Stomach (tissue), 9 donors: ENCODE data around the gene HOXA6. TPM values are rescaled to one million over a fixed set of nuclear protein-coding genes. Genes with fewer than 3 reads are reported as not detected.

Experiments
- DNase-seq, 2 donors: peaks; one replicate each; pipeline versions ENCODE4 v3.0.0 to v3.0.0-alpha.2; 2013 to 2019
- H3K27ac ChIP-seq, 5 donors: fragments of 200-600 bp in 4 of 5; sonication (generic) in 4 of 5; one replicate each; pipeline ENCODE4 v1.5.1; 2013 to 2019; ENCODE audit warnings: mild to moderate bottlenecking in 1 of 5, moderate library complexity in 1 of 5
- H3K27me3 ChIP-seq, 3 donors: fragments of 200-600 bp; sonication (generic); one replicate each; pipeline ENCODE4 v1.5.1; 2017 to 2019; ENCODE audit warnings: mixed run types in 1 of 3
- H3K36me3 ChIP-seq, 4 donors: fragments of 200-600 bp; sonication (generic); 1 replicate in 3 of 4; 2 replicates in 1 of 4; pipeline ENCODE4 v1.5.1; 2016 to 2019
- H3K4me1 ChIP-seq, 4 donors: fragments of 200-600 bp; sonication (generic); one replicate each; pipeline ENCODE4 v1.5.1; 2016 to 2019
- H3K4me3 ChIP-seq, 4 donors: fragments of 200-600 bp; sonication (generic) in 3 of 4; one replicate each; pipeline ENCODE4 v1.5.1; 2016 to 2019; ENCODE audit warnings: mild to moderate bottlenecking in 1 of 4
- H3K9me3 ChIP-seq, 4 donors: fragments of 200-600 bp; sonication (generic); one replicate each; pipeline ENCODE4 v1.5.1; 2016 to 2019
- CTCF ChIP-seq, 7 experiments: fragments of 450-650 bp in 4 of 7; fragments of 200-600 bp in 3 of 7; sonication (generic) in 3 of 7; IDR thresholded peaks; one replicate each; pipeline ENCODE4 v1.5.1; 2016 to 2019; ENCODE audit warnings: antibody characterized with exemption in 7 of 7, control low read depth in 2 of 7, mild to moderate bottlenecking in 1 of 7
- EP300 ChIP-seq: sonication (generic); formaldehyde crosslinking; IDR thresholded peaks from one replicate; pipeline ENCODE4 v1.6.1; 2017; ENCODE audit warnings: antibody characterized with exemption
- POLR2A ChIP-seq, 4 donors: fragments of 450-650 bp; IDR thresholded peaks; one replicate each; pipeline ENCODE4 v1.6.1; 2016; ENCODE audit warnings: antibody characterized with exemption in 4 of 4, control low read depth in 2 of 4, mild to moderate bottlenecking in 1 of 4, moderate library complexity in 1 of 4
- POLR2AphosphoS5 ChIP-seq, 3 donors: sonication (generic); formaldehyde crosslinking; IDR thresholded peaks; one replicate each; pipeline ENCODE4 v1.6.1; 2016; ENCODE audit warnings: antibody characterized with exemption in 3 of 3
- WGBS, 5 donors: extraction: QIAGEN DNeasy Blood & Tissue Kit in 3 of 5; methylation state at CpG; one replicate each; pipeline versions ENCODE4 v1.1.5 to v1.1.7; 2013 to 2018; 5-methylcytosine and 5-hydroxymethylcytosine counted together
- intact Hi-C: fragments of 100-400 bp; cut with DNase I; formaldehyde crosslinking; loops from one replicate; pipeline ENCODE4 v1.15.1; 2023; ENCODE audit warnings: low total_unique reads
- polyA plus RNA-seq, 3 donors: library from polyadenylated mRNA; stranded (reverse); fragments of 200-250 nt; gene quantifications; one replicate each; pipeline ENCODE4 v1.2.3, GENCODE V29; 2013
- total RNA-seq, 5 donors: library from RNA; depleted of rRNA; stranded (reverse); fragments of >200 nt; gene quantifications; one replicate each; pipeline versions ENCODE4 v1.1.0 to v1.2.3, GENCODE V29; 2014 to 2016
- donor health status: healthy with polysubstance abuse.
- donor health status: Bipolar disorder and iron deficiency.
- donor health status: healthy.

HOXA6 gene
- total and polyA plus RNA-seq, 8 donors, result 0.81 to 12.7 (median 3.7) TPM; not detected in 5

GRCh38 chr7:27187475-27188385 lies 40.2 kb upstream of the HOXA6 start:
- Histone ChIP-seq H3K27me3 (peaks cover 82 to 100% (median 100%) of the 10 kb centered on the region in 3 donors), H3K27ac (no peak overlapping the region), H3K9me3 (peaks cover 0 to 16% (median 0%) of the 10 kb centered on the region in 4 donors), H3K36me3 (no peaks in the 10 kb centered on the region), H3K4me3 (peak overlapping the region in 2 of 4 donors; percentile 19 to 33), H3K4me1 (peaks cover 44 to 68% (median 62%) of the 10 kb centered on the region in 4 donors)
- intact Hi-C loops, result no loop called here
- 5 to 10% (median 9%) methylated on average over 36 to 46 of the region's 46 CpGs for WGBS, 5 donors
- TF ChIP-seq CTCF (IDR thresholded peaks at IDR 0.05), result no peak
- no peak for TF ChIP-seq POLR2AphosphoS5 (IDR thresholded peaks at IDR 0.05)
- TF ChIP-seq POLR2A (IDR thresholded peaks at IDR 0.05), result no peak
- no peak for TF ChIP-seq EP300
- DNase-seq, result peak in 1 of 2 donors; percentile 20

- peaks cover 36 to 60% (median 54%) of the 10 kb centered on the region in 4 donors for H3K4me1 ChIP-seq
- no peak for DNase-seq
- TF ChIP-seq CTCF (IDR thresholded peaks at IDR 0.05) (no peak), EP300 (no peak), POLR2AphosphoS5 (IDR thresholded peaks at IDR 0.05) (no peak), POLR2A (IDR thresholded peaks at IDR 0.05) (no peak)
- no peak overlapping the region for H3K27ac ChIP-seq
- no peak overlapping the region for H3K4me3 ChIP-seq
- H3K36me3 ChIP-seq, result no peaks in the 10 kb centered on the region
- 14 to 22% (median 21%) methylated on average over 4 of the region's 4 CpGs for WGBS, 5 donors
- peaks cover 0 to 16% (median 0%) of the 10 kb centered on the region in 4 donors for H3K9me3 ChIP-seq
- intact Hi-C loops, result no loop called here
- peaks cover 76 to 100% (median 100%) of the 10 kb centered on the region in 3 donors for H3K27me3 ChIP-seq
Observed at GRCh38 chr7:27186668-27187474, 39.3 kb upstream of the HOXA6 start.

GRCh38 chr7:27185854-27186667 lies 38.5 kb upstream of the HOXA6 start:
- Histone ChIP-seq H3K9me3 (peaks cover 0 to 16% (median 0%) of the 10 kb centered on the region in 4 donors), H3K27me3 (peaks cover 68 to 100% (median 95%) of the 10 kb centered on the region in 3 donors), H3K36me3 (no peaks in the 10 kb centered on the region), H3K4me3 (no peak overlapping the region), H3K4me1 (peaks cover 35 to 58% (median 51%) of the 10 kb centered on the region in 4 donors), H3K27ac (no peak overlapping the region)
- intact Hi-C loops, result no loop called here
- 6 to 13% (median 8%) methylated on average over 24 of the region's 24 CpGs for WGBS, 5 donors
- TF ChIP-seq EP300 (no peak), POLR2A (IDR thresholded peaks at IDR 0.05) (no peak), POLR2AphosphoS5 (IDR thresholded peaks at IDR 0.05) (no peak)
- DNase-seq, result peak in 1 of 2 donors; percentile 7

GRCh38 chr7:27185013-27185853 lies 37.7 kb upstream of the HOXA6 start, which contains the start of gene HOXA11:
Gene HOXA11, minus strand, starts transcription at chr7:27185232. Its CDS starts 88 bp downstream, at chr7:27185144.
- H3K36me3 ChIP-seq, result no peaks in the 10 kb centered on the region
- peak within 1 kb of the TSS; percentile 18 to 52 (median 40) for H3K4me3 ChIP-seq
- no peak for TF ChIP-seq POLR2A (IDR thresholded peaks at IDR 0.05)
- no peak for TF ChIP-seq POLR2AphosphoS5 (IDR thresholded peaks at IDR 0.05)
- TF ChIP-seq CTCF (IDR thresholded peaks at IDR 0.05), result no peak
- no peak for TF ChIP-seq EP300
- peaks cover 73 to 100% (median 95%) of the 10 kb centered on the region in 3 donors for H3K27me3 ChIP-seq
- DNase-seq, result peak in 1 of 2 donors; percentile 22
- no peak within 1 kb of the TSS for H3K27ac ChIP-seq
- H3K9me3 ChIP-seq, result peaks cover 0 to 16% (median 0%) of the 10 kb centered on the region in 4 donors
- intact Hi-C loops, result no loop called here
- peaks cover 35 to 58% (median 51%) of the 10 kb centered on the region in 4 donors for H3K4me1 ChIP-seq
- 7 to 18% (median 14%) methylated on average over 36 to 43 of the region's 43 CpGs for WGBS, 5 donors
